HepG2 (cell line): ENCODE measurements around the gene PTGES3. TPM values are rescaled to one million over a fixed set of nuclear protein-coding genes. Genes with fewer than 3 reads are reported as not detected.

ENCODE experiments used
- ARID4A ChIP-seq: sonication (generic); formaldehyde crosslinking; IDR thresholded peaks from 2 replicates; pipeline ENCODE4 v1.5.0; 2020; ENCODE audit warnings: mild to moderate bottlenecking, missing genetic modification reagents, borderline replicate concordance
- CREB1 ChIP-seq, 2 experiments: fragments of 450-650 bp in 1 of 2; IDR thresholded peaks; 2 replicates each; pipeline ENCODE4 v1.6.1; 2016 to 2017; ENCODE audit warnings: control low read depth in 1 of 2, mild to moderate bottlenecking in 1 of 2, missing compliant biosample characterization in 1 of 2, missing genetic modification characterization in 1 of 2
- GFI1 ChIP-seq: sonication (generic); formaldehyde crosslinking; IDR thresholded peaks from 2 replicates; pipeline ENCODE4 v1.5.0; 2020; ENCODE audit warnings: missing genetic modification reagents, mild to moderate bottlenecking, borderline replicate concordance
- GLI4 ChIP-seq: sonication (generic); formaldehyde crosslinking; IDR thresholded peaks from 2 replicates; pipeline ENCODE4 v1.5.1; 2020; ENCODE audit warnings: missing genetic modification reagents, mild to moderate bottlenecking, moderate library complexity, borderline replicate concordance
- GPBP1L1 ChIP-seq: sonication (generic); formaldehyde crosslinking; IDR thresholded peaks from 2 replicates; pipeline ENCODE4 v1.5.0; 2020; ENCODE audit warnings: mild to moderate bottlenecking, missing genetic modification reagents
- GPN1 ChIP-seq: sonication (generic); formaldehyde crosslinking; IDR thresholded peaks from 2 replicates; pipeline ENCODE4 v1.5.1; 2020; ENCODE audit warnings: missing genetic modification reagents, borderline replicate concordance
- HNRNPK ChIP-seq: fragments of 200-400 bp; formaldehyde crosslinking; IDR thresholded peaks from 2 replicates; pipeline ENCODE4 v1.6.1; 2018; ENCODE audit warnings: low read length, low read depth, moderate library complexity, mild to moderate bottlenecking; ENCODE audit not compliant: poor library complexity, severe bottlenecking
- NPAS2 ChIP-seq: sonication (generic); formaldehyde crosslinking; IDR thresholded peaks from 2 replicates; pipeline ENCODE4 v1.8.0; 2022; ENCODE audit warnings: mild to moderate bottlenecking, missing genetic modification reagents, borderline replicate concordance
- POLR2AphosphoS2 ChIP-seq: IDR thresholded peaks from 2 replicates; pipeline ENCODE4 v1.6.1; 2011; ENCODE audit warnings: low read depth, low read length, improper control_type of control experiment
- PRPF4 ChIP-seq: fragments of 200-400 bp; formaldehyde crosslinking; IDR thresholded peaks from 2 replicates; pipeline ENCODE4 v1.6.1; 2016; ENCODE audit warnings: low read length, low read depth; ENCODE audit not compliant: poor library complexity, severe bottlenecking
- SALL2 ChIP-seq: sonication (generic); formaldehyde crosslinking; IDR thresholded peaks from 2 replicates; pipeline ENCODE4 v1.8.1; 2023; ENCODE audit warnings: mild to moderate bottlenecking, missing genetic modification reagents, inconsistent platforms
- SP1 ChIP-seq, 2 experiments: fragments of 450-650 bp in 1 of 2; sonication (generic) in 1 of 2; formaldehyde crosslinking in 1 of 2; IDR thresholded peaks; 2 replicates each; pipeline versions ENCODE4 v1.4.0 to v1.6.1; 2016 to 2020; ENCODE audit warnings: missing genetic modification reagents in 1 of 2
- STAG1 ChIP-seq: sonication (generic); formaldehyde crosslinking; IDR thresholded peaks from 2 replicates; pipeline ENCODE4 v1.4.0; 2020; ENCODE audit warnings: missing genetic modification reagents
- TSC22D2 ChIP-seq: sonication (generic); formaldehyde crosslinking; IDR thresholded peaks from 2 replicates; pipeline ENCODE4 v1.5.1; 2020; ENCODE audit warnings: missing genetic modification reagents, mild to moderate bottlenecking, borderline replicate concordance
- ZBTB33 ChIP-seq: sonication (generic); formaldehyde crosslinking; IDR thresholded peaks from 2 replicates; pipeline ENCODE4 v1.4.0; 2020; ENCODE audit warnings: missing genetic modification reagents
- ZNF33A ChIP-seq: sonication (generic); formaldehyde crosslinking; IDR thresholded peaks from 2 replicates; pipeline ENCODE4 v1.5.1; 2020; ENCODE audit warnings: missing genetic modification reagents, mild to moderate bottlenecking, moderate library complexity, borderline replicate concordance
- ZNF468 ChIP-seq: sonication (generic); formaldehyde crosslinking; IDR thresholded peaks from 2 replicates; pipeline ENCODE4 v1.8.0; 2022; ENCODE audit warnings: mild to moderate bottlenecking, moderate library complexity, missing genetic modification reagents
- ZNF569 ChIP-seq: sonication (generic); formaldehyde crosslinking; IDR thresholded peaks from 2 replicates; pipeline ENCODE4 v1.5.0; 2020; ENCODE audit warnings: mild to moderate bottlenecking, missing genetic modification reagents, moderate library complexity, borderline replicate concordance
- ZNF616 ChIP-seq: sonication (generic); formaldehyde crosslinking; IDR thresholded peaks from 2 replicates; pipeline ENCODE4 v1.5.0; 2020; ENCODE audit warnings: low read depth, mild to moderate bottlenecking, missing genetic modification reagents
- ZNF761 ChIP-seq: sonication (generic); formaldehyde crosslinking; conservative IDR thresholded peaks from 2 replicates; pipeline ENCODE4 v1.4.0; 2020; ENCODE audit warnings: mild to moderate bottlenecking, missing genetic modification reagents
- ZNF772 ChIP-seq: sonication (generic); formaldehyde crosslinking; IDR thresholded peaks from 2 replicates; pipeline ENCODE4 v1.5.0; 2020; ENCODE audit warnings: mild to moderate bottlenecking, missing genetic modification reagents
- polyA plus RNA-seq, 8 experiments: library from polyadenylated mRNA; depleted of rRNA in 3 of 8; stranded (reverse) in 7 of 8; unstranded in 1 of 8; fragments of >200 nt; fragmentation: Illumina TruSeq in 4 of 8; extraction: Trizol in 4 of 8; gene quantifications; 2 replicates each; pipeline versions ENCODE4 v1.2.1 to v1.2.3, GENCODE V29; 2011 to 2016; ENCODE audit warnings: low read depth in 4 of 8, missing spikeins in 1 of 8, mixed read lengths in 1 of 8; ENCODE audit not compliant: insufficient read depth in 1 of 8
- total RNA-seq, 5 experiments: library from RNA; depleted of rRNA; stranded (reverse); fragments of >200 nt; fragmentation: Illumina TruSeq; extraction: Trizol; gene quantifications; 2 replicates each; pipeline ENCODE4 v1.2.3, GENCODE V29; 2016; ENCODE audit warnings: low read depth in 1 of 5

Gene PTGES3
- total and polyA plus RNA-seq, 2 of the 13 experiments (the other 11 are each of a cell fraction or from before 2014, with no cell fraction given): 54.4 to 159 TPM

GRCh38 chr12:56724972-56725722 is 37.1 kb upstream of the PTGES3 start, which contains the start of gene NACA (continued):
- TF ChIP-seq ZBTB33 (peak; percentile 6; the same call in 1 of the 2 replicates), GFI1 (CRISPR knock-in tag) (peak; percentile 39; the same call in 1 of the 2 replicates), CREB1 (IDR thresholded peaks at IDR 0.05) (peak; percentile 67), CREB1 (CRISPR knock-in tag; IDR thresholded peaks at IDR 0.05) (peak; percentile 88), ZNF772 (CRISPR knock-in tag) (no peak; the same call in 1 of the 2 replicates), ZNF468 (no peak), NPAS2 (CRISPR knock-in tag) (no peak), ARID4A (CRISPR knock-in tag) (peak; percentile 98), ZNF761 (CRISPR knock-in tag) (peak; percentile 82; the same call in 1 of the 2 replicates), HNRNPK (no peak), SP1 (IDR thresholded peaks at IDR 0.05) (no peak), SP1 (CRISPR knock-in tag; IDR thresholded peaks at IDR 0.05) (peak; percentile 69), POLR2AphosphoS2 (peak; percentile 87), SALL2 (CRISPR knock-in tag) (peak; percentile 90; the same call in 1 of the 2 replicates), ZNF569 (no peak), STAG1 (CRISPR knock-in tag) (no peak), TSC22D2 (peak; percentile 56; the same call in 1 of the 2 replicates), GPBP1L1 (no peak), GLI4 (peak; percentile 28; the same call in 1 of the 2 replicates), ZNF616 (CRISPR knock-in tag) (peak; percentile 65; the same call in 1 of the 2 replicates), PRPF4 (no peak), GPN1 (0 out of 2 replicates have a peak, but pooled peaks have one; percentile 72), ZNF33A (CRISPR knock-in tag) (no peak)
